Activated B cell treated with CpG ODN at 0.5 μM for 24 hours (primary cell): ENCODE data around the gene INSYN2B. TPM values are rescaled to one million over a fixed set of nuclear protein-coding genes. Genes with fewer than 3 reads are reported as not detected.

Source experiments
- ATAC-seq: fragments of 200-7000 bp; cut with Tn5 transposase; one replicate; pipeline ENCODE4 v1.10.0; 2021; ENCODE audit warnings: low read depth, mild to moderate bottlenecking, moderate library complexity
- CTCF ChIA-PET: fragments of 350-600 bp; sonication (Branson Sonifier 250); formaldehyde crosslinking; loops from one replicate; lab custom pipeline; 2021; ENCODE audit warnings: antibody characterized with exemption; lab: Charles Lee
- POLR2A ChIA-PET: fragments of 350-600 bp; sonication (Branson Sonifier 250); formaldehyde crosslinking; loops from one replicate; lab custom pipeline; 2021; ENCODE audit warnings: antibody characterized with exemption; lab: Charles Lee
- DNase-seq: peaks from one replicate; pipeline ENCODE4 v3.0.0; 2022
- H3K27ac Mint-ChIP-seq: one replicate; pipeline ENCODE4 v1.8.0; 2020; ENCODE audit warnings: mixed read lengths
- H3K27me3 Mint-ChIP-seq: one replicate; pipeline ENCODE4 v1.8.0; 2021; ENCODE audit warnings: mixed read lengths
- H3K36me3 Mint-ChIP-seq: one replicate; pipeline ENCODE4 v1.8.0; 2021; ENCODE audit warnings: low read depth, mixed read lengths
- H3K4me1 Mint-ChIP-seq: one replicate; pipeline ENCODE4 v1.8.0; 2021; ENCODE audit warnings: mixed read lengths
- H3K4me3 Mint-ChIP-seq: one replicate; pipeline ENCODE4 v1.8.0; 2020; ENCODE audit warnings: mild to moderate bottlenecking, mixed read lengths
- H3K9me3 Mint-ChIP-seq: one replicate; pipeline ENCODE4 v1.8.0; 2020; ENCODE audit warnings: mixed read lengths
- CTCF ChIP-seq: fragments of 200-600 bp; IDR thresholded peaks from one replicate; pipeline ENCODE4 v1.8.0; 2022; ENCODE audit warnings: antibody characterized with exemption, mild to moderate bottlenecking
- intact Hi-C: fragments of 100-400 bp; cut with micrococcal nuclease; formaldehyde crosslinking; loops from one replicate; pipeline ENCODE4 v1.15.1; 2024
- total RNA-seq: library from RNA; stranded (reverse); gene quantifications from 2 replicates; pipeline ENCODE4 v1.2.3, GENCODE V29; 2022

INSYN2B gene
- total RNA-seq, 1 donor from 2014 or later, result not detected

GRCh38 chr5:169913479-169913878, 66.8 kb downstream of the INSYN2B start:
- Mint-ChIP-seq H3K4me1 (no peaks in the 10 kb centered on the region), H3K36me3 (peaks cover 55% of the 10 kb centered on the region), H3K27ac (no peak overlapping the region), H3K4me3 (no peak overlapping the region), H3K9me3 (no peaks in the 10 kb centered on the region), H3K27me3 (no peaks in the 10 kb centered on the region)
- intact Hi-C loops, result no loop called here
- CTCF ChIA-PET, result no interaction called here
- no peak for TF ChIP-seq CTCF
- DNase-seq (no peak), ATAC-seq (no peak)
- POLR2A ChIA-PET, result no interaction called here

GRCh38 chr5:169911448-169912212, 68.7 kb downstream of the INSYN2B start:
- CTCF ChIA-PET, result no interaction called here
- Mint-ChIP-seq H3K27ac (no peak overlapping the region), H3K36me3 (peaks cover 56% of the 10 kb centered on the region), H3K4me1 (no peaks in the 10 kb centered on the region), H3K27me3 (no peaks in the 10 kb centered on the region), H3K9me3 (no peaks in the 10 kb centered on the region), H3K4me3 (no peak overlapping the region)
- no peak for TF ChIP-seq CTCF
- POLR2A ChIA-PET, result no interaction called here
- ATAC-seq (no peak), DNase-seq (no peak)
- intact Hi-C loops, result no loop called here

GRCh38 chr5:169910393-169910792, 69.9 kb downstream of the INSYN2B start:
- Mint-ChIP-seq H3K4me3 (no peak overlapping the region), H3K36me3 (peaks cover 48% of the 10 kb centered on the region), H3K27ac (no peak overlapping the region), H3K4me1 (no peaks in the 10 kb centered on the region), H3K9me3 (no peaks in the 10 kb centered on the region), H3K27me3 (no peaks in the 10 kb centered on the region)
- intact Hi-C loops, result no loop called here
- TF ChIP-seq CTCF, result no peak
- ATAC-seq (no peak), DNase-seq (no peak)
- POLR2A ChIA-PET, result no interaction called here
- CTCF ChIA-PET, result no interaction called here

- ATAC-seq (no peak), DNase-seq (no peak)
- no peaks in the 10 kb centered on the region for H3K9me3 Mint-ChIP-seq
- peaks cover 46% of the 10 kb centered on the region for H3K36me3 Mint-ChIP-seq
- H3K4me1 Mint-ChIP-seq, result no peaks in the 10 kb centered on the region
- no peak overlapping the region for H3K27ac Mint-ChIP-seq
- no peak for TF ChIP-seq CTCF
- ChIA-PET POLR2A (no interaction called here), CTCF (no interaction called here)
- H3K4me3 Mint-ChIP-seq, result no peak overlapping the region
- intact Hi-C loops, result no loop called here
- no peaks in the 10 kb centered on the region for H3K27me3 Mint-ChIP-seq
Measured at GRCh38 chr5:169909945-169910344, 70.3 kb downstream of the INSYN2B start.

- CTCF ChIA-PET, result no interaction called here
- no peak for ATAC-seq
- DNase-seq, result no peak
- Mint-ChIP-seq H3K27ac (no peak overlapping the region), H3K27me3 (no peaks in the 10 kb centered on the region), H3K4me3 (no peak overlapping the region), H3K36me3 (peaks cover 37% of the 10 kb centered on the region), H3K4me1 (no peaks in the 10 kb centered on the region), H3K9me3 (no peaks in the 10 kb centered on the region)
- no peak for TF ChIP-seq CTCF
- POLR2A ChIA-PET, result no interaction called here
- intact Hi-C loops, result no loop called here
Measured at GRCh38 chr5:169908864-169909263, 71.4 kb downstream of the INSYN2B start.
